GM10266 (cell line): ENCODE results near the gene FEZF1.

Source experiments
- DNase-seq: peaks from one replicate; pipeline ENCODE4 v3.0.0; 2012; ENCODE audit errors: extremely low spot score
- TF ChIP-seq, protein P1 (sequence below): IDR thresholded peaks from 2 replicates; pipeline ENCODE4 v1.5.1; 2012; ENCODE audit warnings: mild to moderate bottlenecking, low read depth; ENCODE audit not compliant: control insufficient read depth, insufficient read depth; ENCODE audit errors: missing control alignments

FEZF1 gene

DNA sequence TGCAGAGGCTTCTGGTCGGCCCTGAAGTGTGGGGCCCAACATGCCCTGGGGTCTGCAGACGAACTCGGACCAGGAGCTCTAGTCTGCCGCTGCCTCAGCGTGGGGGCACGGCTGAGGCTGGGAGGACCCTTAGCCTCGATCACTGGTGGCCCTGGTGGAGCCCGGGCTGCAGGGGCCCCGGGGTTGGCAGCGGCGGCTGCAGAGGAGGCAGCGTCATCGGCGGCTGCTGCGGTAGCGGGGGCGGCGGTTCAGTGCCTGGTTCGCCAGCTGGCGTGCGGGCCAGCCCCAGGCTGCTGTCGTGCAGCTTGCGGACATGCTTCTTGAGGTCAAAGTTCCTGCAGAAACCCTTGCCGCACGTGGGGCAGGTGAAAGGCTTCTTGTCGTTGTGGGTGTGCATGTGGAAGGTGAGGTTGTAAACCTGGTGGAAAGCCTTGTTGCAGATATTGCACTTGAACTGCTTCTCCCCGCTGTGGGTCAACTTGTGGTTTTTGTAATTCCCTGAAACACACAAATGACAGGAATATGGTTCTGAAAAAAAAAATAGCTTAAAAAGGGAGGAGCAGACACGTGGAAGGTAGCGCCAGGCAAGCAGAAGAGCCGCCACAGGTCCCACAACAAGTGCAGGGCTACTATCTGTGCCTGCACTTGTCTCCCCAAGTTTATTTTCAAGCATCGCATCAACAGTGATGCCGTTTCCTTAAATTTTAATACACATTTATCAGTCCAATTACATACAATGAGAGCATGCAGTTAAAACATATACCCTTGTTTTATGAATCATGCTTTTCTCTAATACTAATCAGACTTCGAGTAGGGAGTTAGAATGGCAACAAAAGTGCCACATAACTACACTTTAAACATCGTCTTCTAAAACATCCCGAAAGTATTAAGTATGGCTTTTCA is 2.4 kb downstream of the FEZF1 start:
- DNase-seq = no peak
- TF ChIP-seq, protein P1, sequence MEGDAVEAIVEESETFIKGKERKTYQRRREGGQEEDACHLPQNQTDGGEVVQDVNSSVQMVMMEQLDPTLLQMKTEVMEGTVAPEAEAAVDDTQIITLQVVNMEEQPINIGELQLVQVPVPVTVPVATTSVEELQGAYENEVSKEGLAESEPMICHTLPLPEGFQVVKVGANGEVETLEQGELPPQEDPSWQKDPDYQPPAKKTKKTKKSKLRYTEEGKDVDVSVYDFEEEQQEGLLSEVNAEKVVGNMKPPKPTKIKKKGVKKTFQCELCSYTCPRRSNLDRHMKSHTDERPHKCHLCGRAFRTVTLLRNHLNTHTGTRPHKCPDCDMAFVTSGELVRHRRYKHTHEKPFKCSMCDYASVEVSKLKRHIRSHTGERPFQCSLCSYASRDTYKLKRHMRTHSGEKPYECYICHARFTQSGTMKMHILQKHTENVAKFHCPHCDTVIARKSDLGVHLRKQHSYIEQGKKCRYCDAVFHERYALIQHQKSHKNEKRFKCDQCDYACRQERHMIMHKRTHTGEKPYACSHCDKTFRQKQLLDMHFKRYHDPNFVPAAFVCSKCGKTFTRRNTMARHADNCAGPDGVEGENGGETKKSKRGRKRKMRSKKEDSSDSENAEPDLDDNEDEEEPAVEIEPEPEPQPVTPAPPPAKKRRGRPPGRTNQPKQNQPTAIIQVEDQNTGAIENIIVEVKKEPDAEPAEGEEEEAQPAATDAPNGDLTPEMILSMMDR = no peak

DNA sequence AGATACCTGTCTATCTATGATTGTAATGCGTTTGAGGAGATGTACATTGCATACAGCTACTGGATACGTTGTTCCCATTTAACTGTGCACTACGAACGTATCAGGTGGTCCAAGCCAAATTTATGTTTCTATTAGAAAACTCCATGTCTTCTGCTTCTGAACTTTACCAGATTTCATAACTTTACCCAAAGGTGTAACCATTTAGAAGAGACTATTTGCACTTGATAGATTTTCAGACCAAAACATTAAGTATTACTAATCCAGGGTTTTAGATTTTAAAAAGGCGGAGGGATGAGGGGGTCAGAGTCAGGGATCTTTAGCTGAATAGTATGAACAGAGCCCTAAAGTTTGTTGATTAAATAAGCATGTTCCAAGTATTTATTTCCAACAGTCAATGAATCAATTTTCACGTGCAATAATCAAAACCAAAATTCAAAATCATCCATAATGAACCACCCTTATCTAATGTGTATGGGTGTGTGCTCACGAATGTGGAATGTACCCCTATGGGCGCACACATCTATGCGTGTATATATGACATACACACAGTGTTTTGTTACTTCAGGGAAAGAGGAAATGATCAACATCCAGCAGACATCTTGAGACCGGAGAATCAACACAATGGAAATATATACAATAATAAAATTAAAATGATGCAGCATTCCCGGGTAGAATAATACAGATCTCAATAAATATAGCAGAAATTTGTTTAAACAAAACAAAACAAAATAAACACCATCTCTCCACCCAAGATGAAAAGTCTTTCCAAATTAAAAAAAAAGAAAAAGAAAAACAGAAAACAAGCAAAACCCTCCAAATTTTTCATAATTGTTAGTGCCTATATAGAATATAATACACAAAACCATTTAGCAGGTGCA is 3.4 kb downstream of the FEZF1 start:
- no peak for DNase-seq
- TF ChIP-seq, protein P1 = no peak

DNA sequence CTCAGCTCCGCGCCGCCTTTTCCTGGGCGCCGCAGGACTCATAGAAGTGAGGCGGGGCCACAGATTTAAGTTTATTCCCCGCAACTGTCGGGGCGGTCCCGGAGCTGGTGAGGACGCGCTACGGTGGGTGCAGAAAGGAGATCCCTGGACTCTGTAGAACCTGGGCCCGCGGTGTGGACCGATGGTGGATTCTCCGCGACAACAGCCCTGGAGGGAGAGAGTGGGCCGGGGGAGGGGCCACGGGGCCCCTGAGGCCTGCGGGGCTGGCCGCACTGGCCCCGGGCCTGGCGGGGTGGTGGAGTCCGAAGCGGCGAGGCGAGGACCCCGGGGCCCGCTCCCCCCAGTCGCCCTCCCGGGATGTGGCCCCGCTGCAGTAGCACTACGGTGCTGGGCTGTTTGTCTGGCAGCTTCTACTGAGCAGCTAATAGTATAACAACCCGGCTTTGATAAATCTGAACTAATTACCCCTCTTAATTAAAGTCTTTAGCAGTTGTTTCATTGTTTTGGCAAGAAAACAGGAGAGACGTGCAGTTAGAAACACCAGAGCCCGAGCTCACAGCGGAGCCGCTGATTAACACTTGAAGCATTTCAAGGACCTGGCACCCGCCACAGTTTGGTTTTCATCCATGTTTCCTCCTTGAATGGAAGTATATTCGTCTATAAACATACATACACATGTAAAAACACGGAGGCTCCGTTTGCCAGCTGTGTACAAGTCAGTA is 4.2 kb downstream of the FEZF1 start:
- DNase-seq = no peak

DNA sequence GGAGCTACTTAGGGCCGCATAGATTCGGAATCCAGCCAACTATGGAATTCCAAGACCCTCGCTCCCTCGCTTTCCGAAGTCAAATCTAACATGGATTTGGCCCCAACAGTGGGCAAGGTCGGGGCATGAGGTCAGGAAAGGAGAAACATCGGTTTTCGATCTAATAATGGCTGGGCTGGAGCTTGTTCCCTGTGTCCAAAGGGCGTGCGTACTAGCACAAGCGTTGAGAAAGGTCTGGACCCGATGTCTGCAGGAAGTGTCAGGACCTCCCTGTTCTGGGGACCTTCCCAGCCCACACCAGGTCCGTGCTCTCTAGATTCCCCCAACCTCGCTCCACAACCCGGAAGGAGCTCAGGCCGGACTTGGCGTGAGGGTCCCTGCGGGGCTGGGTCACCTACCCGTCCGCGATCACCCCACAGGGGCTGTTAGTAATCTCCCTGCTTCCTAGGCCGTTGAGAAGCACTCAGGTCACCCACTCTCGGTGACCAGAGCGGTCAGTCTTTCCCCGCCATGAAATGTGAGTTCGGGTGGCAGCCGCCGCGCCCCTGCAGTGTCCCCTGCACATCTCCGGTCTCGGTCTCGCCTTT is 4.8 kb downstream of the FEZF1 start:
- DNase-seq = no peak
- TF ChIP-seq, protein P1 = no peak

More for the DNA sequence above, 4.2 kb downstream of the FEZF1 start:
- TF ChIP-seq, protein P1 = no peak

DNA sequence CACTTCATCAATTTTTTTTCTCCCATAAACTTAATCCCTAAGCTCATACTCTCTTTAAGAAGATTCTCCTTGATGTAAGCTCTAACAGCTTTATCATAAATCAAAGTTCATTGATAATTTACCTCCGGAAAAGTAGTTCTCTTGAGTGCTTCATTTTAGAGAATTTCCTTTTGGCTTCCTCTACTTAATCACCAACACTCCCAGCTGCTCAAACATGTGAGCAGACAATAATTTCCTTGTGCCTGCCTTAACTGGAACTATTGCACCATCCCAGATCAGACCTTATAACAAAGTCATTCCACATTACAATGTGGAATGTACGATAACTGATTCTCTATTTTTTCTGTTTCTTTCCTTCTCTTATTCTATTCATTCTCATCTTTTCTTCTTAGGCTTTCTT is 5.9 kb downstream of the FEZF1 start:
- TF ChIP-seq, protein P1 = no peak
- no peak for DNase-seq

DNA sequence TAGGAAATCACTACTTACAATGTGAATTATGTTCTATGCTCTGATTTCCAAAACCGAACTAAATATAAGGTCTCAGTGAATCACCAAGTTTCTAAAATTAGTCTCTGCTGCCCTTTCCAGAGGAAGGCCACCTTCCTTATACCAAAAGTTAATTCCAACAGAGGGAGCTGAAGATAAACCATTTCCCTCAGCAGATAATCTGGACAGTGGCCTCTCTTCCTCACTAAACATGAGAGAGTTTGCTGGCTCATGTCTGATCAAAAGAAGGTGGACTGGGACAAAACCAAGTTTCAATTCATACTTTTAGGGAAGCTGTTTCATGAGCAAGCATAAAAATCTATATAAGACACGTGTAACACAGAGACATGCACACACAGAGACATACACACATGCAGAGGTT is 6.4 kb downstream of the FEZF1 start:
- no peak for DNase-seq
- TF ChIP-seq, protein P1 = no peak
